HG03108 (cell line): ENCODE measurements around the gene PSMD14.

Source experiments
- ATAC-seq: cut with Tn5 transposase; IDR thresholded peaks from one replicate; pipeline ENCODE4 v1.9.1; 2021; ENCODE audit warnings: moderate library complexity; ENCODE audit not compliant: unreplicated experiment

Gene PSMD14

GRCh38 chr2:161379740-161380139 is 71.5 kb downstream of the PSMD14 start:
- ATAC-seq = no peak

GRCh38 chr2:161381546-161381945 is 73.3 kb downstream of the PSMD14 start:
- no peak for ATAC-seq

- no peak for ATAC-seq
Measured at GRCh38 chr2:161382747-161383146, 74.5 kb downstream of the PSMD14 start.

- peak; percentile 72 for ATAC-seq
Measured at GRCh38 chr2:161384864-161385263, 76.6 kb downstream of the PSMD14 start.

GRCh38 chr2:161386228-161386824 is 78.1 kb downstream of the PSMD14 start:
- ATAC-seq = peak; percentile 83

GRCh38 chr2:161388146-161388779 is 80.0 kb downstream of the PSMD14 start:
- no peak for ATAC-seq

- ATAC-seq = no peak
Measured at GRCh38 chr2:161391737-161392506, 83.7 kb downstream of the PSMD14 start.

GRCh38 chr2:161400076-161400475 is 91.9 kb downstream of the PSMD14 start:
- ATAC-seq = no peak

GRCh38 chr2:161402297-161402696 is 94.1 kb downstream of the PSMD14 start:
- ATAC-seq = no peak

- ATAC-seq = no peak
Measured at GRCh38 chr2:161406316-161406715, 98.1 kb downstream of the PSMD14 start.

- no peak for ATAC-seq
Measured at GRCh38 chr2:161407597-161407996, 99.4 kb downstream of the PSMD14 start.

- no peak for ATAC-seq
Measured at GRCh38 chr2:161409308-161409907, 101.2 kb downstream of the PSMD14 start.

- ATAC-seq = no peak
Measured at GRCh38 chr2:161412346-161412745, 104.1 kb downstream of the PSMD14 start.

- peak; percentile 37 for ATAC-seq
Measured at GRCh38 chr2:161414042-161415033, 106.1 kb downstream of the PSMD14 start.

- ATAC-seq = peak; percentile 22
Measured at GRCh38 chr2:161415034-161415986, 107.1 kb downstream of the PSMD14 start.

GRCh38 chr2:161415987-161416707 is 107.9 kb downstream of the PSMD14 start, which contains the start of gene TBR1:
TSS of gene TBR1 (plus strand) at chr2:161416297. CDS start at chr2:161416411, 114 bp downstream.
- no peak for ATAC-seq

- ATAC-seq = no peak
Measured at GRCh38 chr2:161416708-161417437, 108.6 kb downstream of the PSMD14 start.
